Tibial artery (tissue), 4 donors: ENCODE data around the gene ETV5.

Experiments used
- DNase-seq, 2 donors: peaks; one replicate each; pipeline ENCODE4 v3.0.0-alpha.2; 2019
- H3K27ac ChIP-seq, 2 donors: fragments of 200-600 bp; sonication (generic) in 1 of 2; 1 replicate in 1 of 2; 2 replicates in 1 of 2; pipeline ENCODE4 v1.5.1; 2018 to 2019; ENCODE audit warnings: mild to moderate bottlenecking in 1 of 2
- H3K27me3 ChIP-seq, 2 donors: fragments of 200-600 bp; sonication (generic) in 1 of 2; one replicate each; pipeline versions ENCODE4 v1.5.1 to v1.6.0; 2016 to 2019
- H3K36me3 ChIP-seq, 3 donors: fragments of 200-600 bp; sonication (generic) in 2 of 3; one replicate each; pipeline ENCODE4 v1.5.1; 2016 to 2019; ENCODE audit warnings: mild to moderate bottlenecking in 2 of 3
- H3K4me1 ChIP-seq, 4 donors: fragments of 200-600 bp; sonication (generic) in 2 of 4; 1 replicate in 3 of 4; 2 replicates in 1 of 4; pipeline ENCODE4 v1.5.1; 2016 to 2019
- H3K4me3 ChIP-seq, 2 donors: fragments of 200-600 bp; sonication (generic) in 1 of 2; 1 replicate in 1 of 2; 2 replicates in 1 of 2; pipeline ENCODE4 v1.5.1; 2018 to 2019; ENCODE audit warnings: mild to moderate bottlenecking in 2 of 2
- H3K9me3 ChIP-seq, 3 donors: fragments of 200-600 bp; sonication (generic) in 1 of 3; one replicate each; pipeline ENCODE4 v1.5.1; 2016 to 2019
- intact Hi-C: fragments of 100-400 bp; cut with DNase I; formaldehyde crosslinking; loops from one replicate; pipeline ENCODE4 v1.15.0; 2023; ENCODE audit warnings: low total_unique reads
- TF ChIP-seq, protein P1 (sequence below), 2 experiments: fragments of 200-600 bp in 1 of 2; fragments of 450-650 bp in 1 of 2; IDR thresholded peaks; one replicate each; pipeline ENCODE4 v1.5.1; 2017 to 2019; ENCODE audit warnings: antibody characterized with exemption in 2 of 2, mild to moderate bottlenecking in 1 of 2, moderate library complexity in 1 of 2

The ETV5 gene

GRCh38 chr3:186080849-186081438, 27.9 kb downstream of the ETV5 start:
- Histone ChIP-seq H3K4me1 (no peaks in the 10 kb centered on the region), H3K4me3 (no peak overlapping the region), H3K9me3 (no peaks in the 10 kb centered on the region), H3K36me3 (peaks cover 0 to 11% (median 7%) of the 10 kb centered on the region in 3 donors), H3K27me3 (no peaks in the 10 kb centered on the region), H3K27ac (no peak overlapping the region)
- DNase-seq = no peak
- TF ChIP-seq, protein P1, sequence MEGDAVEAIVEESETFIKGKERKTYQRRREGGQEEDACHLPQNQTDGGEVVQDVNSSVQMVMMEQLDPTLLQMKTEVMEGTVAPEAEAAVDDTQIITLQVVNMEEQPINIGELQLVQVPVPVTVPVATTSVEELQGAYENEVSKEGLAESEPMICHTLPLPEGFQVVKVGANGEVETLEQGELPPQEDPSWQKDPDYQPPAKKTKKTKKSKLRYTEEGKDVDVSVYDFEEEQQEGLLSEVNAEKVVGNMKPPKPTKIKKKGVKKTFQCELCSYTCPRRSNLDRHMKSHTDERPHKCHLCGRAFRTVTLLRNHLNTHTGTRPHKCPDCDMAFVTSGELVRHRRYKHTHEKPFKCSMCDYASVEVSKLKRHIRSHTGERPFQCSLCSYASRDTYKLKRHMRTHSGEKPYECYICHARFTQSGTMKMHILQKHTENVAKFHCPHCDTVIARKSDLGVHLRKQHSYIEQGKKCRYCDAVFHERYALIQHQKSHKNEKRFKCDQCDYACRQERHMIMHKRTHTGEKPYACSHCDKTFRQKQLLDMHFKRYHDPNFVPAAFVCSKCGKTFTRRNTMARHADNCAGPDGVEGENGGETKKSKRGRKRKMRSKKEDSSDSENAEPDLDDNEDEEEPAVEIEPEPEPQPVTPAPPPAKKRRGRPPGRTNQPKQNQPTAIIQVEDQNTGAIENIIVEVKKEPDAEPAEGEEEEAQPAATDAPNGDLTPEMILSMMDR (IDR thresholded peaks at IDR 0.05) = no peak
- intact Hi-C loops = loop anchor here (5.0 kb wide), 1 partner anchor 51 kb away; no protein-coding TSS in a partner anchor

GRCh38 chr3:186079925-186080324, 29.0 kb downstream of the ETV5 start:
- TF ChIP-seq, protein P1 (IDR thresholded peaks at IDR 0.05) = no peak
- Histone ChIP-seq H3K27ac (no peak overlapping the region), H3K9me3 (no peaks in the 10 kb centered on the region), H3K4me1 (no peaks in the 10 kb centered on the region), H3K4me3 (no peak overlapping the region), H3K27me3 (no peaks in the 10 kb centered on the region), H3K36me3 (peaks cover 0 to 11% (median 7%) of the 10 kb centered on the region in 3 donors)
- DNase-seq = no peak
- intact Hi-C loops = loop anchor here (5.0 kb wide), 1 partner anchor 52 kb away; no protein-coding TSS in a partner anchor

DNA sequence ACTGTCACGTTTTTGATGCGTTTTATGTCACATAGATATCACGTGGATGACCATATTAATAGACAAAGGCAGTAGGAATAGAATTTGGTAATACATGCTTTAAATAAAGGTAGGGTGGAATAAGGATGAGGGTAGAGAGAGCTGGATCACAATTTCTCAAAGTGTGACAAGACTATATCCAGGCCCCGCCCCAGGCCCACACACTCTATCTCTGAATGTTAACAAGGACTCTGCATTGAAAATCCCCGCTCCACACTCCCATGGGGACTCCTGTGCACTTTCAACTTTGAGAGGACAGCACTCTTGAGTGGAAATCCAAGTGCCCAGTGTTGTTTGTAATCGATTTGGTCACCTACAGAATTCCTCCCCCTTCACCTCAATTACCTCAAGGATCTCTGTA, 31.4 kb downstream of the ETV5 start:
- no peaks in the 10 kb centered on the region for H3K27me3 ChIP-seq
- intact Hi-C loops = no loop called here
- TF ChIP-seq, protein P1 (IDR thresholded peaks at IDR 0.05) = no peak
- DNase-seq = no peak
- peaks cover 0 to 11% (median 7%) of the 10 kb centered on the region in 3 donors for H3K36me3 ChIP-seq
- H3K9me3 ChIP-seq = no peaks in the 10 kb centered on the region
- no peak overlapping the region for H3K27ac ChIP-seq
- H3K4me3 ChIP-seq = no peak overlapping the region
- H3K4me1 ChIP-seq = no peaks in the 10 kb centered on the region

DNA sequence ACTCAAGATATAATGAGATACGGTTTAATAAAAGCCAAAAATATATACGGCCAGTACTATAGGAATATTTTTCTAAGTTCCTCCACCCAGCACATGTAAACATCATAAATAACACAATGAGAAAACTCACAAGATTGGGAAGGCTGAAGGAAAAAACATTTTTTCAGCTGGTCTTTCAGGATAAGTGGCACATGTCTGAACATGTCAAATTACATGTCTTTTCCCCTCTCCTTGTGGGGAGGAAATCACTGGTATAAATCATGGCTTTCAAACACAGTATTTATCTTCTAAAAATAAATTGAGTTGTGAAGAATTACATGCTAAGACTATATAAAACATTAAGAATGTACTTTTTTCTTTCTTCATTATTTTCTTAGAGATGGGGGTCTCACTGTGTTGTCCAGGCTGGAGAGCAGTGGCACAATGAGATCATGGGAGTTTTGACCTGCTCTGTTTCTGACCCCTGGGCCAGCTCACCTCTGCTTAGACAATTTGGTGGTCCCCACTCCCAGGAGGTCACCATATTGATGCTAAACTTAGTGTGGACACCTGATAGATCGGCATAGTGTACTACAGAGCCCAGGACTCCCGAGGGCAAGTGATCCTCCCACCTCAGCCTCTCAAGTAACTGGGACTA, 32.8 kb downstream of the ETV5 start:
- no peak for DNase-seq
- no peaks in the 10 kb centered on the region for H3K9me3 ChIP-seq
- H3K4me1 ChIP-seq = no peaks in the 10 kb centered on the region
- H3K4me3 ChIP-seq = no peak overlapping the region
- no peaks in the 10 kb centered on the region for H3K27me3 ChIP-seq
- intact Hi-C loops = no loop called here
- H3K27ac ChIP-seq = no peak overlapping the region
- TF ChIP-seq, protein P1 (IDR thresholded peaks at IDR 0.05) = no peak
- H3K36me3 ChIP-seq = peaks cover 0 to 11% (median 7%) of the 10 kb centered on the region in 3 donors

- Histone ChIP-seq H3K9me3 (no peaks in the 10 kb centered on the region), H3K27ac (no peak overlapping the region), H3K36me3 (peaks cover 0 to 11% (median 7%) of the 10 kb centered on the region in 3 donors), H3K27me3 (no peaks in the 10 kb centered on the region), H3K4me3 (no peak overlapping the region), H3K4me1 (no peaks in the 10 kb centered on the region)
- TF ChIP-seq, protein P1 (IDR thresholded peaks at IDR 0.05) = no peak
- intact Hi-C loops = no loop called here
- no peak for DNase-seq
Measured at GRCh38 chr3:186075489-186075888, 33.4 kb downstream of the ETV5 start.
